Adrenal gland (tissue), 12 donors: Measurements from ENCODE around the gene OR2M2. TPM values are rescaled to one million over a fixed set of nuclear protein-coding genes. Genes with fewer than 3 reads are reported as not detected.

ENCODE experiments used
- DNase-seq, 7 donors: peaks; one replicate each; pipeline ENCODE4 v3.0.0-alpha.2; 2019 to 2020
- H3K27ac ChIP-seq, 5 donors: fragments of 200-600 bp; sonication (generic) in 4 of 5; 1 replicate in 3 of 5; 2 replicates in 2 of 5; pipeline versions ENCODE4 v1.5.1 to v1.8.0; 2016 to 2020; ENCODE audit warnings: mild to moderate bottlenecking in 1 of 5
- H3K27me3 ChIP-seq: fragments of 200-600 bp; 2 replicates; pipeline ENCODE4 v1.8.0; 2021
- H3K36me3 ChIP-seq, 2 donors: fragments of 200-600 bp; replicated peaks in 1 of 2; 1 replicate in 1 of 2; 2 replicates in 1 of 2; pipeline versions ENCODE4 v1.5.1 to v1.8.0; 2018 to 2022
- H3K4me1 ChIP-seq, 2 donors: fragments of 200-600 bp; replicated peaks in 1 of 2; 1 replicate in 1 of 2; 2 replicates in 1 of 2; pipeline versions ENCODE4 v1.5.1 to v1.8.0; 2018 to 2021
- H3K4me3 ChIP-seq, 4 donors: fragments of 200-600 bp; sonication (generic) in 3 of 4; one replicate each; pipeline ENCODE4 v1.5.1; 2016 to 2018
- H3K9me3 ChIP-seq, 3 donors: fragments of 200-600 bp; sonication (generic) in 1 of 3; replicated peaks in 1 of 3; 1 replicate in 2 of 3; 2 replicates in 1 of 3; pipeline versions ENCODE4 v1.5.1 to v1.8.0; 2016 to 2021
- CTCF ChIP-seq, 6 experiments: fragments of 450-650 bp in 4 of 6; fragments of 200-600 bp in 2 of 6; sonication (generic) in 1 of 6; IDR thresholded peaks; 1 replicate in 5 of 6; 2 replicates in 1 of 6; pipeline versions ENCODE4 v1.5.1 to v1.8.0; 2016 to 2021; ENCODE audit warnings: antibody characterized with exemption in 6 of 6, mild to moderate bottlenecking in 2 of 6, moderate library complexity in 1 of 6
- POLR2A ChIP-seq, 2 donors: fragments of 450-650 bp; IDR thresholded peaks; one replicate each; pipeline ENCODE4 v1.6.1; 2017; ENCODE audit warnings: antibody characterized with exemption in 2 of 2, mild to moderate bottlenecking in 2 of 2, moderate library complexity in 1 of 2
- WGBS, 4 donors: extraction: QIAGEN DNeasy Blood & Tissue Kit in 2 of 4; methylation state at CpG; one replicate each; pipeline versions ENCODE4 v1.1.5 to v1.1.7; 2013 to 2017; 5-methylcytosine and 5-hydroxymethylcytosine counted together
- intact Hi-C, 2 donors: fragments of 100-400 bp; cut with DNase I; formaldehyde crosslinking; loops; one replicate each; pipeline versions ENCODE4 v1.14.1 to v1.15.0; 2022 to 2023
- polyA plus RNA-seq, 3 donors: library from polyadenylated mRNA; stranded (reverse); fragments of 200-250 nt in 2 of 3; fragments of 350-450 nt in 1 of 3; fragmentation: Illumina TruSeq in 1 of 3; extraction: RNeasy Lipid Tissue Mini Kit (QIAGEN cat#74804) in 1 of 3; gene quantifications; one replicate each; pipeline ENCODE4 v1.2.3, GENCODE V29; 2013 to 2014
- total RNA-seq, 9 donors: library from RNA; depleted of rRNA in 4 of 9; stranded (reverse); fragments of >200 nt in 4 of 9; fragments of 120-200 nt in 1 of 9; fragmentation: NEBNext Ultra II Directional in 1 of 9; extraction: Animal tissue kit (Norgen Biotek cat#: 25700) in 1 of 9; gene quantifications; one replicate each; pipeline versions ENCODE4 v1.1.0 to v1.2.4, GENCODE V29; 2013 to 2023
- donor health status: healthy with polysubstance abuse.
- donor health status: Bipolar disorder and iron deficiency.
- donor health status: DM: yes; HTN: yes; CAD: no.
- donor health status: DM: no; HTN: no; CAD: no.
- donor health status: DM: no; HTN: no; CAD: no.
- donor health status: DM: yes; HTN: yes; CAD: no.

The OR2M2 gene
- total and polyA plus RNA-seq, 12 donors: 0.98 TPM; not detected in 11

- H3K27ac ChIP-seq: no peak overlapping the region
- no peak for TF ChIP-seq CTCF (IDR thresholded peaks at IDR 0.05)
- no peak for TF ChIP-seq POLR2A (IDR thresholded peaks at IDR 0.05)
Measured at GRCh38 chr1:248215880-248216279, 41.3 kb downstream of the OR2M2 start.

GRCh38 chr1:248225537-248225936, 50.9 kb downstream of the OR2M2 start:
- 74 to 89% (median 81%) methylated on average over 1 of the region's 1 CpG for WGBS, 4 donors
- intact Hi-C loops: no loop called here

More at GRCh38 chr1:248215880-248216279, 41.3 kb downstream of the OR2M2 start:
- no peak for DNase-seq
- Histone ChIP-seq H3K9me3 (no peaks in the 10 kb centered on the region), H3K36me3 (no peaks in the 10 kb centered on the region), H3K4me1 (no peaks in the 10 kb centered on the region), H3K4me3 (no peak overlapping the region), H3K27me3 (no peaks in the 10 kb centered on the region)
- intact Hi-C loops: no loop called here
- 82 to 95% (median 89%) methylated on average over 1 of the region's 1 CpG for WGBS, 4 donors

GRCh38 chr1:248229360-248229908, 54.8 kb downstream of the OR2M2 start:
- Histone ChIP-seq H3K4me3 (no peak overlapping the region), H3K4me1 (no peaks in the 10 kb centered on the region), H3K27me3 (no peaks in the 10 kb centered on the region), H3K36me3 (no peaks in the 10 kb centered on the region), H3K27ac (no peak overlapping the region), H3K9me3 (no peaks in the 10 kb centered on the region)
- DNase-seq: no peak
- WGBS, 4 donors: 42 to 64% (median 57%) methylated on average over 4 to 6 of the region's 6 CpGs
- TF ChIP-seq CTCF (IDR thresholded peaks at IDR 0.05) (no peak), POLR2A (IDR thresholded peaks at IDR 0.05) (no peak)
- intact Hi-C loops: no loop called here

More at GRCh38 chr1:248225537-248225936, 50.9 kb downstream of the OR2M2 start:
- no peak for DNase-seq
- Histone ChIP-seq H3K4me1 (no peaks in the 10 kb centered on the region), H3K9me3 (no peaks in the 10 kb centered on the region), H3K27me3 (no peaks in the 10 kb centered on the region), H3K4me3 (no peak overlapping the region), H3K27ac (no peak overlapping the region), H3K36me3 (no peaks in the 10 kb centered on the region)
- TF ChIP-seq CTCF (IDR thresholded peaks at IDR 0.05): no peak
- TF ChIP-seq POLR2A (IDR thresholded peaks at IDR 0.05): no peak

Other genes with a start within 250 kb of the OR2M2 start
- under 1 TPM in 1 of 9 donors, not detected in 8; 0.33 TPM for gene OR2AJ1, start 249.9 kb upstream of the OR2M2 start, total RNA-seq
- gene OR2AJ1, start 249.9 kb upstream of the OR2M2 start, polyA plus RNA-seq: not detected
- under 1 TPM in 1 of 9 donors, not detected in 8; 0.67 TPM for gene OR2L8, start 226.0 kb upstream of the OR2M2 start, total RNA-seq
- gene OR2L8, start 226.0 kb upstream of the OR2M2 start, polyA plus RNA-seq: not detected
- gene OR2AK2, start 209.6 kb upstream of the OR2M2 start, total RNA-seq: under 1 TPM in 1 of 9 donors, not detected in 8; 0.39 TPM
- gene OR2AK2, start 209.6 kb upstream of the OR2M2 start, polyA plus RNA-seq: not detected
- under 1 TPM in 2 of 9 donors, not detected in 7; 0.22 to 0.34 TPM for gene OR2L5, start 161.2 kb upstream of the OR2M2 start, total RNA-seq
- not detected for gene OR2L5, start 161.2 kb upstream of the OR2M2 start, polyA plus RNA-seq
- gene OR2L2, start 144.8 kb upstream of the OR2M2 start, total RNA-seq: 1 to 10 TPM in 1 of 9 donors, under 1 TPM in 3, not detected in 5; 0.04 to 1.0 (median 0.39) TPM
- gene OR2L2, start 144.8 kb upstream of the OR2M2 start, polyA plus RNA-seq: under 1 TPM in 1 of 3 donors, not detected in 2; 0.08 TPM
- under 1 TPM in 1 of 9 donors, not detected in 8; 0.17 TPM for gene OR2L3, start 128.0 kb upstream of the OR2M2 start, total RNA-seq
- not detected for gene OR2L3, start 128.0 kb upstream of the OR2M2 start, polyA plus RNA-seq
- gene OR2L13, start 79.6 kb upstream of the OR2M2 start, total RNA-seq: 1 to 10 TPM in 1 of 9 donors, under 1 TPM in 3, not detected in 5; 0.14 to 1.3 (median 0.37) TPM
- under 1 TPM; 0.07 to 0.46 (median 0.16) TPM for gene OR2L13, start 79.6 kb upstream of the OR2M2 start, polyA plus RNA-seq
- not detected for gene OR2M5, start 29.7 kb upstream of the OR2M2 start, total RNA-seq
- not detected for gene OR2M5, start 29.7 kb upstream of the OR2M2 start, polyA plus RNA-seq
- under 1 TPM in 2 of 9 donors, not detected in 7; 0.03 to 0.04 TPM for gene OR2M3, start 22.4 kb downstream of the OR2M2 start, total RNA-seq
- not detected for gene OR2M3, start 22.4 kb downstream of the OR2M2 start, polyA plus RNA-seq
- gene OR2M4, start 56.6 kb downstream of the OR2M2 start, total RNA-seq: not detected
- gene OR2M4, start 56.6 kb downstream of the OR2M2 start, polyA plus RNA-seq: not detected
- gene OR2T33, start 103.2 kb downstream of the OR2M2 start, total RNA-seq: not detected
- not detected for gene OR2T33, start 103.2 kb downstream of the OR2M2 start, polyA plus RNA-seq
- not detected for gene OR2T12, start 128.6 kb downstream of the OR2M2 start, total RNA-seq
- not detected for gene OR2T12, start 128.6 kb downstream of the OR2M2 start, polyA plus RNA-seq
- not detected for gene OR2M7, start 149.7 kb downstream of the OR2M2 start, total RNA-seq
- gene OR2M7, start 149.7 kb downstream of the OR2M2 start, polyA plus RNA-seq: not detected
- not detected for gene OR14C36, start 174.0 kb downstream of the OR2M2 start, total RNA-seq
- not detected for gene OR14C36, start 174.0 kb downstream of the OR2M2 start, polyA plus RNA-seq
- gene OR2T4, start 186.8 kb downstream of the OR2M2 start, total RNA-seq: not detected
- gene OR2T4, start 186.8 kb downstream of the OR2M2 start, polyA plus RNA-seq: not detected
- not detected for gene OR2T6, start 200.9 kb downstream of the OR2M2 start, total RNA-seq
- not detected for gene OR2T6, start 200.9 kb downstream of the OR2M2 start, polyA plus RNA-seq
- gene OR2T1, start 228.2 kb downstream of the OR2M2 start, total RNA-seq: not detected
- not detected for gene OR2T1, start 228.2 kb downstream of the OR2M2 start, polyA plus RNA-seq